GM10847 (cell line): Measurements from ENCODE around the gene MAPKAP1.

Experiments
- POLR2A ChIP-seq: IDR thresholded peaks from 2 replicates; pipeline ENCODE4 v1.6.1; 2011; ENCODE audit not compliant: insufficient read length; ENCODE audit errors: extremely low read depth

MAPKAP1 gene

DNA sequence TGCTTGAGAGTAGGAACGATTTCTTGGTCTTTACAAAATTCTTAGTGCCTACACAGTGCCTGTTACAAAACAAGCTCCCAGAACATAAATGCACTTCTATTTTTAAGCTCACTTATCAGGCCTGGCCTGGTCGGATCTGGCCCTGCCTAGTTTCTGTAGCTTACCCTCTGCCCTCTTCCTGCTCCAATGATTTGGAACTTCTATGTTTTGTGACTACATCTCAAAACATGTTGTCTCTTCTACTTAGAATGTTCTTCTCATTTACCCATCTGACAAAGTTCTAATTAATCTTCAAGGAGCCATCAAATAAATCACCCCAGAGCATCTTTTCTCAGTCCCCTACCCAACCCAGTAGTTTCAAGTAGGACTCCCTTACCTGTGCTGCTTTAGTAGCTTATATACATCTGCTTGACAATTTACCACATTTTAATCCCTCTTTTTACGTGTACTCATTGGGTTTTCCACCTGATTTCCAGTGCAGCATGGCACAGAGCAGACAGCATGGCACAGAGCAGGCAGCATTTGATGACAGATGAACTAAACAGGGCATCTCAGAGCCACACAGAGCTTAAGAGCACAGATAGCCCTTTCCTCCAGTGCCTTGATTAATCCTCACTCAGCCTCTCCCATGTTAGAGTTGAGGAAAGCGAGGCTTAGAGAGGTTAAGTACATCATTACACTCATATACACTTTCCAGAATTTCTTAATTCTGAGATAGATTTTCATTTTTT, 171.9 kb downstream of the MAPKAP1 start:
- no peak for TF ChIP-seq POLR2A

DNA sequence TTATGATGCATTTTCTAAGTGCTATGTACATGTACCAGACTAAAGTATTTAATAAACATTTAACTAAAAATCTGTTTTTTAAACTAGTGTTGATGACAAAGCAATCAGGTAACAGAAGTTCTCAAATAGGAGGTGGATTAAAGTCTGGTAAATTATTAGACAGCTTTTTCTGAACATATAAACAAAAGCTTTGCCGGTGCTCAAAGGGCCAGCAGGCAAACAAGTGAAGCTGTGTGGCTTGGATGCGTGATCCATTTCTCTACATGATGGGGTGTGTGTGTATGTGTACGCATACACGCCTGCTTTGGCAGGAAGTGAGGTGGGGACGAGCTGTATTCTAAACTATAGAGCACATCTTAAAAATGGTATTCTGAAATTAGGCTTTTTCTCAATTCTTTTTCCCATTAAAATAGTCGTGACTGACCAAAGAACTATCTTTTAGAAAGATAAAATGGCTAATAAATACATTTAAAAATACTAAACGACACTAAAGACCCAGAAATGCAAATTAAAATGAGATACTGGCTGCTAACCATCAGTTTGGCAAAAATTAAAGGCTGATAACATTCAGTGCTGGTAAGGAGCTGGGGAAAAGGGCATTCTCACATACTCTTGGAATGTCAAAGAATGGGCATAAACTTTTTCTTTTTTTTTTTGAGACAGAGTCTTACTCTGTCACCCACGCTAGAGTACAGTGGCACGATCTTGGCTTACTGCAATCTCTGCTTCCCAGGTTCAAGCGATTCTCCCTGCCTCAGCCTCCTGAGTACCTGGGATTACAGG, 174.0 kb downstream of the MAPKAP1 start:
- TF ChIP-seq POLR2A = no peak

- no peak for TF ChIP-seq POLR2A
These were observed 174.6 kb downstream of the MAPKAP1 start for GRCh38 chr9:125532412-125532811.

- TF ChIP-seq POLR2A = no peak
These were observed 177.2 kb downstream of the MAPKAP1 start for GRCh38 chr9:125529589-125530515.

- TF ChIP-seq POLR2A = no peak
These were observed 177.9 kb downstream of the MAPKAP1 start for GRCh38 chr9:125529107-125529506.

DNA sequence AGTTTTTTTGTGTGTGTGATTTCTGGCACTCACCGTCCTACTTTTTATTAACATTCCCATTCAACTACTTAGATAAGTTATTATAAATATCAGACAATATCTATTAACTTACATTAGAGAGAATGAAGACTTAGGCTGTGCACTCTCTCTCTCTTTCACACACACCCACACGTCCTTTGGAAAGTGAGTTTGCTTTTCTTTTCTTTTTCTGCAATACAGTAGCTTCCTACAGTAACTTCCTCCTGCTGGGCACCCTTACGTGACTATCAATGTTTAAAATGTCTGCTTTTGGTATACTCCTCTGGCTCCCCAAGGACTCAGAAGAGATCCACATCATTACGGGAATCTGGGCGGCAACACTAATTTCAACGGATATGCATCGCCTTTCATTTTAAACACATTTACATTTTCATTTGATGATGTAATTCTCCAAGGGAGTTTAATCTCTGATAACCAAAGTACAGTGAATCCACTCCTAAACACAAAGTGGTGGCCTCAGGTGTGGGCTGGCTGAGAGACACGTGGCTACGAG, 179.5 kb downstream of the MAPKAP1 start:
- no peak for TF ChIP-seq POLR2A

DNA sequence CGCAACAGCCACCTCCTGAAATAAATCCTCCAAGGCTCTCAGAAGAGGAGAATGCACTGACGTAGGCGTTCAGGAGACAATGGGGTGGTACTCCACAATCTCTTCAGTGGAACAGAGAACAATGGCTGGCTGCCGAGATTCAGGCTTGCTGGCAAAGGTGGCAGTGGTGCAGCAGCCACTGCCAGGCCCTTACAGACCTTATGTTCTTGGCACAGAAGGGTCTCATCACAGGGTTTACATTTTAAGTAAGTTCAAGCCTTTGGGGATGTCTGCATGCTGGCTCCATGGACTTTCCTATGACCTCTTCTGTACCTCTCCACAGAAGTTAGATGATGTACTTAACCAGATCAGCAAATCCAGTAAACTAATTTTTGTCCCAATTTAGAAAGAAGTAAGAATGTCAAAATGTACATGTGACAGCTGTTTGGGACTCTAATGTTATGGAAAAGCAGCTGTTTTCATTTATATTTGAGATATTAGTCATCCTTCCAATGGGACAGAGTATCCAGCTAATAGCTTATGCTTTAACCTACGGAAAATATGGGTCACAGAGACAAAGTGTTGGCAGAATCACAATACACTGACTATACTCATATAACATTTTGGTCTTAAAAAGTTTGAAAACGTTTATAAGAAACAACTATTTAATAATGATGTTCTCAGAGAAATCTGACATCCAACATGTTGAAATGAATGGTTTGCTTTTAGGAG, 180.9 kb downstream of the MAPKAP1 start:
- TF ChIP-seq POLR2A = no peak

GRCh38 chr9:125524583-125525355, 182.2 kb downstream of the MAPKAP1 start:
- TF ChIP-seq POLR2A = no peak

GRCh38 chr9:125523681-125524080, 183.3 kb downstream of the MAPKAP1 start:
- no peak for TF ChIP-seq POLR2A

- TF ChIP-seq POLR2A = no peak
These were observed 184.7 kb downstream of the MAPKAP1 start for GRCh38 chr9:125522328-125522725.

- no peak for TF ChIP-seq POLR2A
These were observed 185.3 kb downstream of the MAPKAP1 start for GRCh38 chr9:125521462-125522327.

GRCh38 chr9:125519734-125520133, 187.3 kb downstream of the MAPKAP1 start:
- TF ChIP-seq POLR2A = no peak

- no peak for TF ChIP-seq POLR2A
These were observed 189.4 kb downstream of the MAPKAP1 start for GRCh38 chr9:125517577-125517976.
